ENCODE data around the gene TSPAN9.

GRCh38 chr12:3103806-3104205 is 26.6 kb downstream of the TSPAN9 start:
- TF ChIP-seq CTCF (IDR thresholded peaks at IDR 0.05; ENCODE audit: insufficient read depth, low read length): no peak
- TF ChIP-seq, protein P1, sequence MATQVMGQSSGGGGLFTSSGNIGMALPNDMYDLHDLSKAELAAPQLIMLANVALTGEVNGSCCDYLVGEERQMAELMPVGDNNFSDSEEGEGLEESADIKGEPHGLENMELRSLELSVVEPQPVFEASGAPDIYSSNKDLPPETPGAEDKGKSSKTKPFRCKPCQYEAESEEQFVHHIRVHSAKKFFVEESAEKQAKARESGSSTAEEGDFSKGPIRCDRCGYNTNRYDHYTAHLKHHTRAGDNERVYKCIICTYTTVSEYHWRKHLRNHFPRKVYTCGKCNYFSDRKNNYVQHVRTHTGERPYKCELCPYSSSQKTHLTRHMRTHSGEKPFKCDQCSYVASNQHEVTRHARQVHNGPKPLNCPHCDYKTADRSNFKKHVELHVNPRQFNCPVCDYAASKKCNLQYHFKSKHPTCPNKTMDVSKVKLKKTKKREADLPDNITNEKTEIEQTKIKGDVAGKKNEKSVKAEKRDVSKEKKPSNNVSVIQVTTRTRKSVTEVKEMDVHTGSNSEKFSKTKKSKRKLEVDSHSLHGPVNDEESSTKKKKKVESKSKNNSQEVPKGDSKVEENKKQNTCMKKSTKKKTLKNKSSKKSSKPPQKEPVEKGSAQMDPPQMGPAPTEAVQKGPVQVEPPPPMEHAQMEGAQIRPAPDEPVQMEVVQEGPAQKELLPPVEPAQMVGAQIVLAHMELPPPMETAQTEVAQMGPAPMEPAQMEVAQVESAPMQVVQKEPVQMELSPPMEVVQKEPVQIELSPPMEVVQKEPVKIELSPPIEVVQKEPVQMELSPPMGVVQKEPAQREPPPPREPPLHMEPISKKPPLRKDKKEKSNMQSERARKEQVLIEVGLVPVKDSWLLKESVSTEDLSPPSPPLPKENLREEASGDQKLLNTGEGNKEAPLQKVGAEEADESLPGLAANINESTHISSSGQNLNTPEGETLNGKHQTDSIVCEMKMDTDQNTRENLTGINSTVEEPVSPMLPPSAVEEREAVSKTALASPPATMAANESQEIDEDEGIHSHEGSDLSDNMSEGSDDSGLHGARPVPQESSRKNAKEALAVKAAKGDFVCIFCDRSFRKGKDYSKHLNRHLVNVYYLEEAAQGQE (IDR thresholded peaks at IDR 0.05; ENCODE audit: insufficient replicate concordance, low read depth): no peak
